SK-N-SH treated with all-trans-retinoic acid at 6 μM for 48 hours (cell line): ENCODE measurements around the gene TFEB.
A peak's percentile ranks its signal among the peaks of the same experiment; 100 is the strongest.

Experiments used
- ATAC-seq: fragments of 200-7000 bp; cut with Tn5 transposase; 3 replicates; pipeline ENCODE4 v1.9.1; 2020; ENCODE audit warnings: mild to moderate bottlenecking, moderate library complexity
- ARNTL ChIP-seq: fragments of 450-650 bp; formaldehyde crosslinking; IDR thresholded peaks from 2 replicates; pipeline ENCODE4 v1.5.0; 2020; ENCODE audit warnings: low read depth, mild to moderate bottlenecking, moderate library complexity, borderline replicate concordance
- BACH2 ChIP-seq: fragments of 250-450 bp; sonication (Bioruptor Pico); IDR thresholded peaks from 2 replicates; pipeline ENCODE4 v1.9.0; 2021; ENCODE audit warnings: mild to moderate bottlenecking, borderline replicate concordance
- CREB5 ChIP-seq: fragments of 250-450 bp; sonication (Bioruptor Pico); IDR thresholded peaks from 2 replicates; pipeline ENCODE4 v1.5.1; 2020; ENCODE audit warnings: low read depth, mild to moderate bottlenecking, moderate library complexity
- CSDC2 ChIP-seq: fragments of 250-450 bp; sonication (Bioruptor Pico); IDR thresholded peaks from 2 replicates; pipeline ENCODE4 v1.5.0; 2020; ENCODE audit warnings: mild to moderate bottlenecking, moderate library complexity
- CSRNP3 ChIP-seq: fragments of 250-450 bp; sonication (Bioruptor Pico); IDR thresholded peaks from 2 replicates; pipeline ENCODE4 v1.5.1; 2021; ENCODE audit warnings: mild to moderate bottlenecking, moderate library complexity
- ESRRG ChIP-seq: fragments of 250-450 bp; sonication (Bioruptor Pico); IDR thresholded peaks from 2 replicates; pipeline ENCODE4 v1.6.1; 2021; ENCODE audit warnings: mild to moderate bottlenecking
- ISL1 ChIP-seq: fragments of 250-450 bp; sonication (Bioruptor Pico); IDR thresholded peaks from 2 replicates; pipeline ENCODE4 v2.1.2; 2022; ENCODE audit warnings: mild to moderate bottlenecking, moderate library complexity
- OSR1 ChIP-seq: fragments of 250-450 bp; sonication (Bioruptor Pico); IDR thresholded peaks from 2 replicates; pipeline ENCODE4 v1.8.0; 2022; ENCODE audit warnings: moderate library complexity, mild to moderate bottlenecking, inconsistent platforms
- PATZ1 ChIP-seq: fragments of 250-450 bp; sonication (Bioruptor Pico); IDR thresholded peaks from 2 replicates; pipeline ENCODE4 v1.8.0; 2020; ENCODE audit warnings: mild to moderate bottlenecking, moderate library complexity, borderline replicate concordance
- POU6F1 ChIP-seq: fragments of 250-450 bp; sonication (Bioruptor Pico); IDR thresholded peaks from 2 replicates; pipeline ENCODE4 v1.8.0; 2021; ENCODE audit warnings: low read depth, mild to moderate bottlenecking, moderate library complexity, borderline replicate concordance
- PPARA ChIP-seq: fragments of 250-450 bp; sonication (Bioruptor Pico); IDR thresholded peaks from 2 replicates; pipeline ENCODE4 v1.5.0; 2020; ENCODE audit warnings: mild to moderate bottlenecking, borderline replicate concordance
- RARB ChIP-seq: fragments of 250-450 bp; sonication (Bioruptor Pico); IDR thresholded peaks from 2 replicates; pipeline ENCODE4 v1.8.0; 2021; ENCODE audit warnings: mild to moderate bottlenecking, moderate library complexity
- SNAI2 ChIP-seq: fragments of 250-450 bp; sonication (Bioruptor Pico); IDR thresholded peaks from 2 replicates; pipeline ENCODE4 v1.5.0; 2020; ENCODE audit warnings: mild to moderate bottlenecking, moderate library complexity
- TCF4 ChIP-seq: fragments of 250-450 bp; sonication (Bioruptor Pico); IDR thresholded peaks from 2 replicates; pipeline ENCODE4 v1.8.0; 2021; ENCODE audit warnings: mild to moderate bottlenecking, moderate library complexity, borderline replicate concordance
- TOX ChIP-seq: fragments of 250-450 bp; sonication (Bioruptor Pico); IDR thresholded peaks from 2 replicates; pipeline ENCODE4 v1.8.0; 2021; ENCODE audit warnings: mild to moderate bottlenecking, moderate library complexity, borderline replicate concordance
- TSHZ2 ChIP-seq: fragments of 250-450 bp; sonication (Bioruptor Pico); IDR thresholded peaks from 2 replicates; pipeline ENCODE4 v1.5.0; 2020; ENCODE audit warnings: mild to moderate bottlenecking, moderate library complexity
- ZFP3 ChIP-seq: fragments of 250-450 bp; sonication (Bioruptor Pico); IDR thresholded peaks from 2 replicates; pipeline ENCODE4 v1.5.0; 2020; ENCODE audit warnings: mild to moderate bottlenecking, moderate library complexity
- ZFP30 ChIP-seq: fragments of 450-650 bp; formaldehyde crosslinking; IDR thresholded peaks from 2 replicates; pipeline ENCODE4 v1.5.0; 2022; ENCODE audit warnings: mild to moderate bottlenecking, moderate library complexity
- ZNF565 ChIP-seq: fragments of 450-650 bp; formaldehyde crosslinking; conservative IDR thresholded peaks from 2 replicates; pipeline ENCODE4 v1.5.0; 2020; ENCODE audit warnings: low read depth, mild to moderate bottlenecking, moderate library complexity
- ZNF70 ChIP-seq: fragments of 450-650 bp; formaldehyde crosslinking; IDR thresholded peaks from 2 replicates; pipeline ENCODE4 v1.5.0; 2020; ENCODE audit warnings: mild to moderate bottlenecking, moderate library complexity
- ZNF8 ChIP-seq: fragments of 450-650 bp; formaldehyde crosslinking; IDR thresholded peaks from 2 replicates; pipeline ENCODE4 v1.5.0; 2020; ENCODE audit warnings: mild to moderate bottlenecking, moderate library complexity

The TFEB gene

GRCh38 chr6:41724228-41724580, 11.2 kb downstream of the TFEB start:
- ATAC-seq, result no peak
- TF ChIP-seq ISL1 (no peak), ZNF8 (no peak), PATZ1 (CRISPR knock-in tag) (no peak), BACH2 (CRISPR knock-in tag) (no peak), CSDC2 (CRISPR knock-in tag) (no peak), ARNTL (CRISPR knock-in tag) (no peak), POU6F1 (CRISPR knock-in tag) (no peak), OSR1 (CRISPR knock-in tag) (no peak), ZFP3 (no peak), ZNF70 (CRISPR knock-in tag) (no peak), ZFP30 (no peak), TCF4 (CRISPR knock-in tag) (no peak), TSHZ2 (CRISPR knock-in tag) (no peak), ESRRG (CRISPR knock-in tag) (no peak), PPARA (no peak), RARB (CRISPR knock-in tag) (no peak)

- ATAC-seq, result peak; percentile 89
- TF ChIP-seq PPARA, result no peak
- TF ChIP-seq ZFP3, result no peak
- no peak for TF ChIP-seq ARNTL (CRISPR knock-in tag)
- TF ChIP-seq RARB (CRISPR knock-in tag), result no peak
Measured at GRCh38 chr6:41723530-41724227, 11.7 kb downstream of the TFEB start.

GRCh38 chr6:41722969-41723529, 12.4 kb downstream of the TFEB start:
- no peak; the same call in 2 of the 3 replicates for ATAC-seq
- TF ChIP-seq SNAI2 (CRISPR knock-in tag) (no peak), TCF4 (CRISPR knock-in tag) (no peak), ESRRG (CRISPR knock-in tag) (no peak), CSDC2 (CRISPR knock-in tag) (no peak), TOX (CRISPR knock-in tag) (no peak), OSR1 (CRISPR knock-in tag) (no peak), PATZ1 (CRISPR knock-in tag) (no peak), ZNF565 (CRISPR knock-in tag) (no peak), CSRNP3 (no peak), ZNF70 (CRISPR knock-in tag) (no peak), BACH2 (CRISPR knock-in tag) (no peak), RARB (CRISPR knock-in tag) (no peak), CREB5 (CRISPR knock-in tag) (no peak), ISL1 (no peak), ZFP3 (no peak)
